ENCODE results near the gene FSTL4. TPM values are rescaled to one million over a fixed set of nuclear protein-coding genes. Genes with fewer than 3 reads are reported as not detected.

FSTL4 gene
- total RNA-seq, 6 donors from 2014 or later = 0.49 to 4.6 (median 1.1) TPM

DNA sequence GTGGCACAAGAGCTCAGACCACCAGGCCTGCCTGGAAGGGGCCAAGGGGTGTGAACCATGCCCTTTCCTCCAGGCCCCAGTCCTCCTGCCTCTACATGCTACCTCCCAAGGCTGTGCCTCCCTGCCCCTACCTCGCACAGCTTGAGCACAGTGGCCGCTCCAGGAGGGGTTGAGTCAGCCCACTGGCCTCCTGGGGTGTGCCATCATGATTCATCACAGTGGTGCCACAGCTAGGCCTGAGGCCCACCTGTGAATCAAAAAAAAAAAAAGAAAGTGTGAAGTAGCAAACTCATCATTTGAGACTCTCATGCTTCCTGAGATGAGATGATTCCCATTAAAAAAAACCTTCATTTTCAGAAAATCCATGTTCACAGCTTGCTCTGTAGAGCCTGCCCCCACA is 320.0 kb downstream of the FSTL4 start:
- Histone ChIP-seq H3K27ac (no peak overlapping the region), H3K36me3 (no peaks in the 10 kb centered on the region), H3K9me3 (no peaks in the 10 kb centered on the region), H3K4me3 (no peak overlapping the region), H3K27me3 (no peaks in the 10 kb centered on the region), H3K4me1 (peaks cover 0 to 6% (median 1%) of the 10 kb centered on the region in 4 donors)
- TF ChIP-seq CTCF (IDR thresholded peaks at IDR 0.05) (no peak), POLR2A (IDR thresholded peaks at IDR 0.05) (no peak), POLR2AphosphoS5 (IDR thresholded peaks at IDR 0.05) (no peak), EP300 (IDR thresholded peaks at IDR 0.05) (no peak)
- ATAC-seq (ENCODE audit: low FRiP score in 2 of 2) (no peak), DNase-seq (no peak)
- 64 to 80% methylated on average over 2 of the region's 2 CpGs for WGBS, 2 donors

GRCh38 chr5:133291524-133291923 is 320.8 kb downstream of the FSTL4 start:
- no peaks in the 10 kb centered on the region for H3K36me3 ChIP-seq
- 91 to 92% methylated on average over 4 of the region's 4 CpGs for WGBS, 2 donors

GRCh38 chr5:133290669-133291240 is 321.6 kb downstream of the FSTL4 start:
- H3K27me3 ChIP-seq = no peaks in the 10 kb centered on the region
- peak in 1 of 2 donors; percentile 67 for DNase-seq
- ATAC-seq (ENCODE audit: low FRiP score in 2 of 2) = peak; percentile 13 to 25

More at GRCh38 chr5:133291524-133291923, 320.8 kb downstream of the FSTL4 start:
- Histone ChIP-seq H3K4me1 (peaks cover 0 to 6% (median 1%) of the 10 kb centered on the region in 4 donors), H3K27ac (no peak overlapping the region), H3K9me3 (no peaks in the 10 kb centered on the region), H3K4me3 (no peak overlapping the region), H3K27me3 (no peaks in the 10 kb centered on the region)
- no peak for DNase-seq
- no peak for TF ChIP-seq POLR2AphosphoS5 (IDR thresholded peaks at IDR 0.05)
- TF ChIP-seq EP300 (IDR thresholded peaks at IDR 0.05) = no peak
- no peak for TF ChIP-seq CTCF (IDR thresholded peaks at IDR 0.05)
- TF ChIP-seq POLR2A (IDR thresholded peaks at IDR 0.05) = no peak
- ATAC-seq (ENCODE audit: low FRiP score in 2 of 2) = no peak

DNA sequence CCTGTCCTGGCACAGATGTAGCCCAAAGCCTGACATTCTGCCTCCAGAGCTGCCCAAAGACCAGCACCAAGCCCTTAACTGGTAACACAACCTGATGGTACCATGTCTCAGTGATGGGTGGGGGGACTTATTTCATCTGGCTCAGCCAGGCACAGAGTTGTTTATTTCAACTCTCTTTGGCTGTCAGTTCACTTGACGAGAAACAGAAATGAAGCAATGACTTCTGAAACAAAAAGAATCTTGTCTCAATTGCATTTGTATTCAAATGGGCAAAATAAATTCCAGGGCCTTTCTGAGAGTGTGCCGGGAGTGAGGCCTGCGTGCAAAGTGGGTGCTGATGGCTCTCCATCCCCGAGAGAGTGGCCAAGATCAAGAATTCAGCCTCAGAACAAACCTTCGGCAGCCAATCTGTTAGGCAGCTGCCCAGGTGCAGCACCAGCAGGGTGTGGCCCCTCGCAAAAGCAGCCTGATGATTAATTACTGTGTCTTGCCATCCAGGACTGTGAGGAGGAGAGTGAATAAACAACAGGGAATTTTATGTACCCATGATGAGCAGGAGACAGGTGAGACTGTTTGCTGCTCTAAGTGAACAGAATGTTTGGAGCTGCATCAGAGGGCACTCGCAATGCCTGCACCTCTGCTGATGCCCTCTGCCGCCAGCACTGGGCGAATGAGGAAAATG is 322.5 kb downstream of the FSTL4 start:
- Histone ChIP-seq H3K4me1 (peaks cover 0 to 6% (median 1%) of the 10 kb centered on the region in 4 donors), H3K4me3 (no peak overlapping the region), H3K27ac (no peak overlapping the region), H3K36me3 (no peaks in the 10 kb centered on the region), H3K27me3 (no peaks in the 10 kb centered on the region), H3K9me3 (no peaks in the 10 kb centered on the region)
- 71 to 72% methylated on average over 9 of the region's 9 CpGs for WGBS, 2 donors
- DNase-seq (no peak), ATAC-seq (ENCODE audit: low FRiP score in 2 of 2) (no peak)
- TF ChIP-seq EP300 (IDR thresholded peaks at IDR 0.05) (no peak), CTCF (IDR thresholded peaks at IDR 0.05) (no peak), POLR2AphosphoS5 (IDR thresholded peaks at IDR 0.05) (no peak), POLR2A (IDR thresholded peaks at IDR 0.05) (no peak)

More at GRCh38 chr5:133290669-133291240, 321.6 kb downstream of the FSTL4 start:
- H3K4me1 ChIP-seq = peaks cover 0 to 6% (median 1%) of the 10 kb centered on the region in 4 donors
- H3K4me3 ChIP-seq = no peak overlapping the region
- H3K9me3 ChIP-seq = no peaks in the 10 kb centered on the region
- no peak overlapping the region for H3K27ac ChIP-seq
- no peaks in the 10 kb centered on the region for H3K36me3 ChIP-seq
- 74 to 78% methylated on average over 14 to 17 of the region's 17 CpGs for WGBS, 2 donors
- TF ChIP-seq EP300 (IDR thresholded peaks at IDR 0.05) (no peak), CTCF (IDR thresholded peaks at IDR 0.05) (no peak), POLR2A (IDR thresholded peaks at IDR 0.05) (no peak), POLR2AphosphoS5 (IDR thresholded peaks at IDR 0.05) (no peak)

Data from upper lobe of left lung (tissue), 6 donors.